Gastrocnemius medialis (tissue), 4 donors: Measurements from ENCODE around the gene AUTS2.

ENCODE experiments used
- CTCF ChIP-seq, 5 experiments: fragments of 450-650 bp in 3 of 5; fragments of 200-600 bp in 2 of 5; sonication (generic) in 2 of 5; IDR thresholded peaks in 4 of 5; conservative IDR thresholded peaks in 1 of 5; 1 replicate in 4 of 5; 2 replicates in 1 of 5; pipeline ENCODE4 v1.5.1; 2016 to 2019; ENCODE audit warnings: antibody characterized with exemption in 5 of 5, mild to moderate bottlenecking in 3 of 5, moderate library complexity in 3 of 5
- POLR2A ChIP-seq, 2 donors: fragments of 450-650 bp; IDR thresholded peaks; one replicate each; pipeline ENCODE4 v1.6.1; 2017; ENCODE audit warnings: antibody characterized with exemption in 2 of 2, mild to moderate bottlenecking in 2 of 2, moderate library complexity in 2 of 2

GRCh38 chr7:69656077-69656476, 57.8 kb downstream of the AUTS2 start:
- TF ChIP-seq CTCF (IDR thresholded peaks at IDR 0.05 in 4 of 5, conservative IDR thresholded peaks at IDR 0.05 in 1 of 5), result no peak
- no peak for TF ChIP-seq POLR2A (IDR thresholded peaks at IDR 0.05)
